ENCODE results near the gene TRIM52. TPM values are rescaled to one million over a fixed set of nuclear protein-coding genes. Genes with fewer than 3 reads are reported as not detected.

TRIM52 gene
- total and polyA plus RNA-seq, 10 of the 15 experiments (the other 5 are each of a cell fraction or from before 2014, with no cell fraction given) = 1.4 to 24.3 (median 8.1) TPM

- TF ChIP-seq POU2F2 (IDR thresholded peaks at IDR 0.05; ENCODE audit: borderline replicate concordance, low read depth, low read length) (peak; percentile 89), TCF7 (IDR thresholded peaks at IDR 0.05; ENCODE audit: borderline replicate concordance) (no peak), ZNF24 (IDR thresholded peaks at IDR 0.05) (0 out of 2 replicates have a peak, but pooled peaks have one; percentile 37), MYB (IDR thresholded peaks at IDR 0.05; ENCODE audit: borderline replicate concordance, low read depth, low read length) (no peak), EED (IDR thresholded peaks at IDR 0.05; ENCODE audit: low read depth) (no peak), BRCA1 (IDR thresholded peaks at IDR 0.05; ENCODE audit: low read depth, low read length) (no peak), PML (IDR thresholded peaks at IDR 0.05; ENCODE audit: low read length) (peak; percentile 61), RCOR1 (conservative IDR thresholded peaks at IDR 0.05; ENCODE audit: low read depth, low read length) (no peak), GATAD2B (conservative IDR thresholded peaks at IDR 0.05; ENCODE audit: low read depth) (peak; percentile 51; the same call in 1 of the 2 replicates), IRF3 (IDR thresholded peaks at IDR 0.05) (no peak), IKZF2 (IDR thresholded peaks at IDR 0.05) (peak in 1 of 2 experiments; percentile 43; a peak in 1 of 4 replicates), ETV6 (conservative IDR thresholded peaks at IDR 0.05 in 1 of 2, IDR thresholded peaks at IDR 0.05 in 1 of 2; ENCODE audit: borderline replicate concordance in 1 of 2, low read depth in 1 of 2) (no peak), DPF2 (IDR thresholded peaks at IDR 0.05) (no peak; the same call in 1 of the 2 replicates), SIN3A (IDR thresholded peaks at IDR 0.05; ENCODE audit: low read depth, low read length) (peak; percentile 95), ZNF687 (IDR thresholded peaks at IDR 0.05) (peak; percentile 60), SPI1 (IDR thresholded peaks at IDR 0.05; ENCODE audit: borderline replicate concordance, insufficient read depth, low read depth, low read length) (no peak), NFIC (IDR thresholded peaks at IDR 0.05; ENCODE audit: low read depth, low read length) (no peak), KDM1A (IDR thresholded peaks at IDR 0.05; ENCODE audit: borderline replicate concordance) (no peak), SIX5 (IDR thresholded peaks at IDR 0.05; ENCODE audit: low read depth, low read length, severe bottlenecking) (peak; percentile 41), CREB1 (IDR thresholded peaks at IDR 0.05; ENCODE audit: low read depth) (peak; percentile 98), SRF (IDR thresholded peaks at IDR 0.05; ENCODE audit: low read depth in 2 of 2, low read length in 2 of 2) (peak in 1 of 2 experiments; percentile 83; a peak in 2 of 4 replicates), NFYB (IDR thresholded peaks at IDR 0.05; ENCODE audit: insufficient read depth, low read depth, low read length) (no peak), ASH2L (IDR thresholded peaks at IDR 0.05; ENCODE audit: borderline replicate concordance, low read depth) (no peak), HDAC6 (IDR thresholded peaks at IDR 0.05; ENCODE audit: unreplicated experiment) (no peak), MYC (IDR thresholded peaks at IDR 0.05; ENCODE audit: insufficient read depth, insufficient read length, insufficient replicate concordance, low read length, severe bottlenecking) (no peak), RBBP5 (conservative IDR thresholded peaks at IDR 0.05) (no peak), MTA2 (IDR thresholded peaks at IDR 0.05; ENCODE audit: low read depth) (no peak), BACH1 (IDR thresholded peaks at IDR 0.05; ENCODE audit: borderline replicate concordance) (peak; percentile 79), HDGF (IDR thresholded peaks at IDR 0.05) (no peak)
These were observed at the start of gene TRIM52 (continued) for GRCh38 chr5:181260720-181261319.

Data from GM12878 (cell line).